ENCODE measurements around the gene SDE2.

Gene SDE2

GRCh38 chr1:225962440-225962975, 36.6 kb downstream of the SDE2 start:
- Histone ChIP-seq H3K27ac (no peak overlapping the region), H3K4me1 (peaks cover 0 to 6% (median 0%) of the 10 kb centered on the region in 4 donors), H3K36me3 (no peaks in the 10 kb centered on the region), H3K4me3 (no peak overlapping the region), H3K27me3 (peaks cover 0 to 10% of the 10 kb centered on the region in 2 donors), H3K9me3 (no peaks in the 10 kb centered on the region)
- peak in 1 of 2 donors; percentile 59 for DNase-seq
- TF ChIP-seq, protein P1, sequence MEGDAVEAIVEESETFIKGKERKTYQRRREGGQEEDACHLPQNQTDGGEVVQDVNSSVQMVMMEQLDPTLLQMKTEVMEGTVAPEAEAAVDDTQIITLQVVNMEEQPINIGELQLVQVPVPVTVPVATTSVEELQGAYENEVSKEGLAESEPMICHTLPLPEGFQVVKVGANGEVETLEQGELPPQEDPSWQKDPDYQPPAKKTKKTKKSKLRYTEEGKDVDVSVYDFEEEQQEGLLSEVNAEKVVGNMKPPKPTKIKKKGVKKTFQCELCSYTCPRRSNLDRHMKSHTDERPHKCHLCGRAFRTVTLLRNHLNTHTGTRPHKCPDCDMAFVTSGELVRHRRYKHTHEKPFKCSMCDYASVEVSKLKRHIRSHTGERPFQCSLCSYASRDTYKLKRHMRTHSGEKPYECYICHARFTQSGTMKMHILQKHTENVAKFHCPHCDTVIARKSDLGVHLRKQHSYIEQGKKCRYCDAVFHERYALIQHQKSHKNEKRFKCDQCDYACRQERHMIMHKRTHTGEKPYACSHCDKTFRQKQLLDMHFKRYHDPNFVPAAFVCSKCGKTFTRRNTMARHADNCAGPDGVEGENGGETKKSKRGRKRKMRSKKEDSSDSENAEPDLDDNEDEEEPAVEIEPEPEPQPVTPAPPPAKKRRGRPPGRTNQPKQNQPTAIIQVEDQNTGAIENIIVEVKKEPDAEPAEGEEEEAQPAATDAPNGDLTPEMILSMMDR (IDR thresholded peaks at IDR 0.05), result peak in 1 of 2 experiments; percentile 23
- intact Hi-C loops (cut with DNase I; ENCODE audit: low total_unique reads), result no loop called here

DNA sequence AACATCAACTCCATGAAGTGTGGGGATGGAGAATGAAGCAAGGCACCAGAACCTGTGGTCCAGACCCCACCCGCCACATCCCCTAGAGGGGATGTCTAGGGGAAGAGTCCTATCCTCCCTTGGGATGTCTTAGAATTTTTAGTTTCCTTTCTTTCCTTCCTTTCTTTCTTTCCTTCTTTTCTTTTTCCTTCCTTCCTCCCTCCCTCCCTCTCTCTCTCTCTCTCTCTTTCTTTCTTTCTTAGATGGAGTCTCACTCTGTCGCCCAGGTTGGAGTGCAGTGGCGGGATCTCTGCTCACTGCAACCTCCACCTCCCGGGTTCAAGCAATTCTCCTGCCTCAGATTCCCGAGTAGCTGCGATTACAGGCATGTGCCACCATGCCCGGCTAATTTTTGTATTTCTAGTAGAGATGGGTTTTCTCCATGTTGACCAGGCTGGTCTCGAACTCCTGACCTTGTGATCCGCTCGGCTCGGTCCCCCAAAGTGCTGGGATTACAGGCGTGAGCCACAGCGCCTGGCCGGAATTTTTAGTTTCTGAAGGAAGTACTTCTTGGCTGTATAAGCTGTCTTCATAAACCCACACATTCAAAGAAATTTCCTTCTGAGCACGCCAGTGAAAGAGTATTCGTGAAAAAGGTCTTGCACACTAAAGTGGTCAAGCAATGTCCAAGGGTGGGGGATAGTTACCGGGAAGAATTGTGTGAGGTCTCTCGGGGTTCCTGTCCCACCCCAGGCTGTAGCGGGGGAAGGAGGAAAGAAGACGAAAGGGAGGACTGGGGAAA, 37.3 kb downstream of the SDE2 start:
- no peaks in the 10 kb centered on the region for H3K36me3 ChIP-seq
- H3K4me3 ChIP-seq, result no peak overlapping the region
- intact Hi-C loops (cut with DNase I; ENCODE audit: low total_unique reads), result no loop called here
- peaks cover 0 to 6% (median 0%) of the 10 kb centered on the region in 4 donors for H3K4me1 ChIP-seq
- TF ChIP-seq, protein P1 (IDR thresholded peaks at IDR 0.05), result no peak
- H3K27ac ChIP-seq, result no peak overlapping the region
- DNase-seq, result peak in 1 of 2 donors; percentile 31
- peaks cover 0 to 10% of the 10 kb centered on the region in 2 donors for H3K27me3 ChIP-seq
- no peaks in the 10 kb centered on the region for H3K9me3 ChIP-seq

- peaks cover 0 to 10% of the 10 kb centered on the region in 2 donors for H3K27me3 ChIP-seq
- TF ChIP-seq, protein P1 (IDR thresholded peaks at IDR 0.05), result no peak
- no peak overlapping the region for H3K4me3 ChIP-seq
- H3K9me3 ChIP-seq, result no peaks in the 10 kb centered on the region
- intact Hi-C loops (cut with DNase I; ENCODE audit: low total_unique reads), result no loop called here
- H3K4me1 ChIP-seq, result peaks cover 0 to 6% (median 0%) of the 10 kb centered on the region in 4 donors
- DNase-seq, result no peak
- no peak overlapping the region for H3K27ac ChIP-seq
- H3K36me3 ChIP-seq, result no peaks in the 10 kb centered on the region
Observed at GRCh38 chr1:225958041-225958440, 41.1 kb downstream of the SDE2 start.

GRCh38 chr1:225954753-225955152, 44.4 kb downstream of the SDE2 start:
- Histone ChIP-seq H3K4me3 (no peak overlapping the region), H3K27ac (no peak overlapping the region), H3K9me3 (no peaks in the 10 kb centered on the region), H3K27me3 (peaks cover 0 to 6% of the 10 kb centered on the region in 2 donors), H3K36me3 (no peaks in the 10 kb centered on the region), H3K4me1 (no peaks in the 10 kb centered on the region)
- TF ChIP-seq, protein P1 (IDR thresholded peaks at IDR 0.05), result no peak
- intact Hi-C loops (cut with DNase I; ENCODE audit: low total_unique reads), result no loop called here
- DNase-seq, result no peak

- intact Hi-C loops (cut with DNase I; ENCODE audit: low total_unique reads), result no loop called here
- no peaks in the 10 kb centered on the region for H3K9me3 ChIP-seq
- H3K4me3 ChIP-seq, result no peak overlapping the region
- peaks cover 0 to 6% of the 10 kb centered on the region in 2 donors for H3K27me3 ChIP-seq
- DNase-seq, result no peak
- H3K27ac ChIP-seq, result no peak overlapping the region
- H3K4me1 ChIP-seq, result no peaks in the 10 kb centered on the region
- TF ChIP-seq, protein P1 (IDR thresholded peaks at IDR 0.05), result no peak
- no peaks in the 10 kb centered on the region for H3K36me3 ChIP-seq
Observed at GRCh38 chr1:225953315-225953714, 45.8 kb downstream of the SDE2 start.

Measured in tibial artery (tissue), 4 donors.